22Rv1 (cell line): ENCODE results near the gene ICE2.
"Not testable (repeated sequence)": the region's sequence is repeated elsewhere in the genome, so short reads cannot be mapped to it uniquely, and the experiment has no call there.

Experiments
- CTCF ChIP-seq: fragments of 450-650 bp; IDR thresholded peaks from 2 replicates; pipeline ENCODE4 v1.5.1; 2017; ENCODE audit warnings: mild to moderate bottlenecking
- ZFX ChIP-seq: fragments of 450-650 bp; IDR thresholded peaks from 2 replicates; pipeline ENCODE4 v1.6.1; 2017; ENCODE audit warnings: antibody characterized with exemption, borderline replicate concordance

DNA sequence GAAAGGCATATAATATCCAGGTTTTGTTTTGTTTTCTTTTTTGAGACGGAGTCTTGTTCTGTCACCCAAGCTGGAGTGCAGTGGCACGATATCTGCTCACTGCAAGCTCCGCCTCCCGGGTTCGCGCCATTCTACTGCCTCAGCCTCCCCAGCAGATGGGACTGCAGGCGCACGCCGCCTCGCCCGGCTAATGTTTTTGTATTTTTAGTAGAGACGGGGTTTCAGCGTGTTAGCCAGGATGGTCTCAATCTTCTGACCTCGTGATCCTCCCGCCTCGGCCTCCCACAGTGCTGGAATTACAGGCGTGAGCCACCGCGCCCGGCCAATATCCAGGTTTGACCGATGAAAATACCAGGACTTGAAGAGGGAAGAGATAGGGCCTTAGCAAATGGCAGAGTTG is 66.1 kb downstream of the ICE2 start:
- not testable (repeated sequence) for TF ChIP-seq CTCF, ZFX
